Measurements from ENCODE around the gene SPRY2.
"Not testable (repeated sequence)": the region's sequence is repeated elsewhere in the genome, so short reads cannot be mapped to it uniquely, and the experiment has no call there.

Gene SPRY2

GRCh38 chr13:80341101-80341755 is at the start of gene SPRY2:
Gene SPRY2 (minus strand): TSS chr13:80341126. CDS start chr13:80337705, 3,421 bp downstream.
- peak; percentile 58 for DNase-seq

- DNase-seq = no peak
Measured at GRCh38 chr13:80390338-80390737, 49.4 kb upstream of the SPRY2 start.

- DNase-seq = no peak
Measured at GRCh38 chr13:80389073-80390038, 48.4 kb upstream of the SPRY2 start.

GRCh38 chr13:80388506-80388905 is 47.6 kb upstream of the SPRY2 start:
- no peak for DNase-seq

GRCh38 chr13:80386592-80386991 is 45.7 kb upstream of the SPRY2 start:
- DNase-seq = no peak

GRCh38 chr13:80386002-80386401 is 45.1 kb upstream of the SPRY2 start:
- no peak for DNase-seq

GRCh38 chr13:80382576-80382975 is 41.6 kb upstream of the SPRY2 start:
- DNase-seq = no peak

GRCh38 chr13:80379245-80379644 is 38.3 kb upstream of the SPRY2 start:
- DNase-seq = no peak

- no peak for DNase-seq
Measured at GRCh38 chr13:80376554-80376953, 35.6 kb upstream of the SPRY2 start.

GRCh38 chr13:80374901-80375300 is 34.0 kb upstream of the SPRY2 start:
- DNase-seq = no peak

GRCh38 chr13:80374444-80374843 is 33.5 kb upstream of the SPRY2 start:
- no peak for DNase-seq

GRCh38 chr13:80371840-80372509 is 31.0 kb upstream of the SPRY2 start:
- no peak for DNase-seq

- DNase-seq = no peak
Measured at GRCh38 chr13:80367473-80367872, 26.5 kb upstream of the SPRY2 start.

GRCh38 chr13:80363890-80364503 is 23.1 kb upstream of the SPRY2 start:
- no peak for DNase-seq

GRCh38 chr13:80362481-80362880 is 21.6 kb upstream of the SPRY2 start:
- no peak for DNase-seq

GRCh38 chr13:80361883-80362327 is 21.0 kb upstream of the SPRY2 start:
- no peak for DNase-seq

- no peak for DNase-seq
Measured at GRCh38 chr13:80361298-80361697, 20.4 kb upstream of the SPRY2 start.

- DNase-seq = no peak
Measured at GRCh38 chr13:80360453-80360800, 19.5 kb upstream of the SPRY2 start.

- no peak for DNase-seq
Measured at GRCh38 chr13:80359778-80360452, 19.0 kb upstream of the SPRY2 start.

GRCh38 chr13:80359414-80359777 is 18.5 kb upstream of the SPRY2 start:
- no peak for DNase-seq

- DNase-seq = not testable (repeated sequence)
Measured at GRCh38 chr13:80355496-80356094, 14.7 kb upstream of the SPRY2 start.

- no peak for DNase-seq
Measured at GRCh38 chr13:80348750-80349149, 7.8 kb upstream of the SPRY2 start.

Data from stimulated activated CD8-positive, alpha-beta memory T cell treated with anti-CD3 and anti-CD28 coated beads, Interleukin-4, amount 100 ng/mL, for 48 hours (primary cell).